ENCODE results near the gene LYPD6B. TPM values are rescaled to one million over a fixed set of nuclear protein-coding genes. Genes with fewer than 3 reads are reported as not detected.

LYPD6B gene
- total RNA-seq, 8 experiments from 2014 or later, result 0.46 to 2.1 (median 0.90) TPM; not detected in 2

DNA sequence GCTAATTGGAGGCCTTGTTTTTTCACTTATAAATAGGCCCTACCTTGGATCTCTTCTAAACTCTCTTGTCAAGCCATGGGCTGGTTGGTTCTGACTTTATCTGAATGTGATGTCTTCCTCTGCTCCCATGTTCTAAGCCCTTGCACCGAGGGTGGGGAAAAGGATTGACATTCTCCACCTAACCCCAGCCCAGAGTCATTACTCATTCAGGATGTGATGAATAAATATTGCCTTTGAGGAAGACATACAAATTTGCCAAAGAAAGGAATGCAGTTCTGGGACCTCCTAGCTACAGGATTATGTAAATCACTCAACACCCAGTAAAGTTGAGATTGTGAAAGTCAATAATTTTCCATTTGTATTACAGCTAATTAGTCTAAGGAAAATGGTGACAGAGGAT, 149.8 kb downstream of the LYPD6B start:
- in situ Hi-C loops (cut with MboI; ENCODE audit: low pct_unique_long_range_greater_than_20kb in 2 of 9, low sequenced_read_pairs in 9 of 9, unreplicated experiment in 9 of 9), result no loop called here
- Histone ChIP-seq H3K27ac (no peak overlapping the region), H3K4me3 (no peak overlapping the region), H3K4me1 (replicated peaks in 1 of 2) (no peaks in the 10 kb centered on the region)
- ATAC-seq (replicated peaks in 6 of 8), result peak in 3 of 8 experiments; percentile 38 to 65 (median 64)
- WGBS, 10 experiments, result 0 to 60% (median 0%) methylated on average over 1 of the region's 1 CpG; no CpG with 5 or more reads in 4 of the 10 experiments

DNA sequence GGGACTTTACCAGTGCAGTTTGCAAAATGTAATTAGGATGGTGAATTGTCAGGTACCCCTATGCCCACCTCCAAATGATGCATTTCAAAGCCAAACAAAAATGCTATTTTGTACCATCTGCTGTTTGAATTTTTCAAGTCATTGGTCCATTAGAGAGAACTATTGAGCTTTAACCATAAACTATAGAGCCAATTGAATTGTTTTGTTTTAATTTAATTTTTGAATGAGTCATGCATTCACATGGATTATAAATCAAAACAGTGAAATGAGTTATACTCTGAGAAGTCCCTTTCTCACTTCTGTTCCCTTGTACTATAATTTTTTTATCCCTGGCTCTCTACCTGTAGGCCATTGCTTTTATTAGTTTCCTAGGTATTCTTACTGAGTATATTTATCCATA, 151.3 kb downstream of the LYPD6B start:
- in situ Hi-C loops (cut with MboI; ENCODE audit: low pct_unique_long_range_greater_than_20kb in 2 of 9, low sequenced_read_pairs in 9 of 9, unreplicated experiment in 9 of 9), result no loop called here
- Histone ChIP-seq H3K4me1 (replicated peaks in 1 of 2) (no peaks in the 10 kb centered on the region), H3K4me3 (no peak overlapping the region), H3K27ac (no peak overlapping the region)
- ATAC-seq (replicated peaks in 6 of 8), result no peak

DNA sequence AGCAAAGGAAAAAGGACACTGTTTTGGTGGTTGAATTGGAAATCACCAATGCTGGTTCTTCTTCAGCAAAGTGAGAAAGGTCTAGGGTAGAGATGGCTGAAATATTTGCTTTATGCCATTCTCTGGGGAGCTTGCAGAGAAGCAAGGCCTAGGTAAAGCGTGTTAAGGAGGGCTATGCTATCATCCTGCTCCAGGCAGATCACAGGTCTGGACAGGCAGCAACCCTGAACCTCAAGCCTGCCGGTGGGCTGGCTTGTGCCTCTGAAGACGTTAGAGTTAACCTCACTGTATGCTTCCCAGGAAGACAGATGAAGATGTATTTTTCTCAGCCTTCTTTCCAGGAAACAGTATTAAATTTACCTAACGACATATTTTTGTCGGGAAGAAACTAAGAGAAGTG, 153.4 kb downstream of the LYPD6B start:
- in situ Hi-C loops (cut with MboI; ENCODE audit: low pct_unique_long_range_greater_than_20kb in 2 of 9, low sequenced_read_pairs in 9 of 9, unreplicated experiment in 9 of 9), result no loop called here
- Histone ChIP-seq H3K4me1 (replicated peaks in 1 of 2) (no peaks in the 10 kb centered on the region), H3K4me3 (no peak overlapping the region), H3K27ac (no peak overlapping the region)
- WGBS, 10 experiments, result 80 to 100% (median 87%) methylated on average over 1 to 4 of the region's 5 CpGs; no CpG with 5 or more reads in 3 of the 10 experiments
- ATAC-seq (replicated peaks in 6 of 8), result no peak

DNA sequence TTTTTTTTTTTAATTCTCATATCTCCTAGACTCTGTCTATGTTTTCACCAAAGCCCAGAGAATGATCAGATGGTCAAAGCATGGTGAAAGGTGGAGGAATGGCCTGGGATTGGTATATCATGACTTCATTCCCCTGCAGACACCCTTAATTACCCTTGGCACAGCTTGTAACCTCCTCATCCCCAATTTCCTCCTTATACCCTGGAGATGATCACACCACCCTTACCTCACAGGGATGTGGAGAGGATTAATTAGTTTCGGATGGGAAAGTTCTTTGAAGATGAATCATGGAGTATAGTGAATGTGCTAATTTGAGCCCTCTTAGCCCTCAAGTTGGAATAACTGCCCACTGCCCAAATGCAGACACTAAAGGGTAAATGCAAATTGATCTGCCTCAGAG, 153.9 kb downstream of the LYPD6B start:
- no peak for ATAC-seq (replicated peaks in 6 of 8)
- Histone ChIP-seq H3K4me1 (replicated peaks in 1 of 2) (no peaks in the 10 kb centered on the region), H3K27ac (no peak overlapping the region), H3K4me3 (no peak overlapping the region)
- in situ Hi-C loops (cut with MboI; ENCODE audit: low pct_unique_long_range_greater_than_20kb in 2 of 9, low sequenced_read_pairs in 9 of 9, unreplicated experiment in 9 of 9), result no loop called here
- WGBS, 10 experiments, result 25 to 100% (median 75%) methylated on average over 1 of the region's 1 CpG; no CpG with 5 or more reads in 5 of the 10 experiments

DNA sequence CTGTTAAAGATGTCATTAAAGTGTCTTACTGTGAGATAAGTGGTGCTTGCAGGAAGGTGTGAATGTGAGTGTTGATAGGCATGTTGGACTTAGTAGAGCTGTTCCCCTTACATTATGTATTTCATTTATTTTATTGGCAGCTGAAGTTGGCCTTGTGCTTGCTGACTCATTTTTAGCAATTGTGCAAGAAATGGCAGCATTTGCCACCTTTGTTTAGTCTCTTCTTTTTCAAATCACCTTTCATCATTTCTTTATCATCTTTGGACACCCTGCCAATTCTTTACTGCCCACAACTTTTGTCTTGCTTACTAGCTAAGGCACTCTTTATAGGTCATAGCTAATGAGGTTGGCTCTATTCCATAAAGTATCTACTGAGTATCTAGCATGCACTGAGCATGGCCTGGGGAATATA, 161.6 kb downstream of the LYPD6B start:
- in situ Hi-C loops (cut with MboI; ENCODE audit: low pct_unique_long_range_greater_than_20kb in 2 of 9, low sequenced_read_pairs in 9 of 9, unreplicated experiment in 9 of 9), result no loop called here
- ATAC-seq (replicated peaks in 6 of 8), result peak in 2 of 8 experiments; percentile 34 to 90
- Histone ChIP-seq H3K27ac (no peak overlapping the region), H3K4me1 (replicated peaks in 1 of 2) (no peaks in the 10 kb centered on the region), H3K4me3 (no peak overlapping the region)

DNA sequence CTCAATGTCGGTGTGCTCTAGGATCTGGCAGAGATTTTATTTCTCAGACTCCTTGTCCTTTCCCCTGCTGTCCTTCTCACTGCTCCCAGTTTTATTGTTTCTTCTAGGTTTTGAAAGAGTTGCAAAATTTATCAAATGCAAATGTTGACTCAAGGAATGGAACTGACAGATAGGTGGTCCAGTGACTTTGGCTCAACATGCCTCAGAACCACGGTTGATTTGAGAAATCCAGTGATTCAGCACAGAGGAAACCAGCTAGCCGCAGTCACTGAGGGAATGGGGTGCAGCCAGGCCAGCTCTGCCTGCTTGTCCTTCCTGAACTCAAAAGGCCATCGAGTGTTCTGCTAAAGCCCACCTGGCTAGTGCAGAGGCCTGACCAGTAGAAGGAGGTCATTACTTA, 166.2 kb downstream of the LYPD6B start:
- Histone ChIP-seq H3K27ac (no peak overlapping the region), H3K4me1 (replicated peaks in 1 of 2) (no peaks in the 10 kb centered on the region), H3K4me3 (no peak overlapping the region)
- 51 to 100% (median 81%) methylated on average over 1 to 4 of the region's 4 CpGs; no CpG with 5 or more reads in 1 of the 10 experiments for WGBS, 10 experiments
- no peak for ATAC-seq (replicated peaks in 6 of 8)
- in situ Hi-C loops (cut with MboI; ENCODE audit: low pct_unique_long_range_greater_than_20kb in 2 of 9, low sequenced_read_pairs in 9 of 9, unreplicated experiment in 9 of 9), result no loop called here

DNA sequence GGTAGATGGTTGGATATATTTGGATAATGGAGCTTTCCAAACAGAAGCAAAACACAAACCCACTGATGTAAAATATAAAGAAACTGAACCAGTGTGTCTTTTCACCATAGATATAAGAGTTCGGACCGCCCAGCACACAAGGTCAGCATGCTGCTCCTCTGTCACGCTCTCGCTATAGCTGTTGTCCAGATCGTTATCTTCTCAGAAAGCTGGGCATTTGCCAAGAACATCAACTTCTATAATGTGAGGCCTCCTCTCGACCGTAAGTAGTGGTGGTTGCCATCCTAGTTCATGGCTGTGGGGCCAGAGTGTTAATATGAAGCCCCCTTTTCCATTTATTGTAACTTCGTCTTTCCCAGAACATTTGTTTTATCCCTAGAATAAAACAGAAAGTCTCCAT, 166.6 kb downstream of the LYPD6B start:
- no peaks in the 10 kb centered on the region for H3K4me1 ChIP-seq (replicated peaks in 1 of 2)
- no peak for ATAC-seq (replicated peaks in 6 of 8)
- in situ Hi-C loops (cut with MboI; ENCODE audit: low pct_unique_long_range_greater_than_20kb in 2 of 9, low sequenced_read_pairs in 9 of 9, unreplicated experiment in 9 of 9), result no loop called here
- 70 to 96% (median 93%) methylated on average over 3 to 8 of the region's 8 CpGs; no CpG with 5 or more reads in 1 of the 10 experiments for WGBS, 10 experiments
- H3K4me3 ChIP-seq, result no peak overlapping the region
- H3K27ac ChIP-seq, result no peak overlapping the region

DNA sequence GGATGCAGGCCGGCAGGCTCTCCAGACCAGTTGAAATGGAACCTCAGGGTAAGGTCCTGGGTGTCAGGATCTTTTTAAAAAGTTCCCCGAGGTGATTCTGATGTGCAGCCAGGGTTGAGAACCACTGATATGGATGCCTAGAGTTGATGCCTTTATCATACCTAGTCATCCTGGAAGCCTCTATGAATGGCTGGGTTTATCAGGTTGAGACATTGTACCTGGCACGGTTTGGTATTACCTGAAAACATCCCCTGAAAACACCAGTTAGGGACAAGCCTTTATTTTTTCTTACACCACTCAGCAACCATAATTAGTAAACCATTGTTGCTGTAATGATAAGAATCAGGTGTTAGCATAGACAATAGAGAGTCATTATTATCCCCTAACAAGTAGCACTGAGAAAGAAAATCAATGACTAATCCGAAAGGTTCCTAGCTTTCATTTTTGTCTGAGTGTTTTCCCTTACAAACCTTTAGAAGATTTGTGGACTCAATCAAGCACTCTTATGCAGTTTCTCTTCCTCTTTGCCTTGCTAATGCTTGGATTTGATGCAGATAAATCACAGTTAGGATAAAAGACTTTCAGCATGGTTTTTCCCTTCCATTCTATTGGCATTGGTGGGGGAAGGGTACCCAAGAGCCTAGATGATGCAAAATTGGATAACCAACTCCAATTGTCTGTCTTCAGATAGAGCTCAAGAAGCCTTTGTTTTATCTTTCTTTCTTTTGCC, 175.4 kb downstream of the LYPD6B start:
- Histone ChIP-seq H3K4me3 (no peak overlapping the region), H3K27ac (no peak overlapping the region), H3K4me1 (replicated peaks in 1 of 2) (peaks cover 6 to 10% of the 10 kb centered on the region in 2 donors)
- in situ Hi-C loops (cut with MboI; ENCODE audit: low pct_unique_long_range_greater_than_20kb in 2 of 9, low sequenced_read_pairs in 9 of 9, unreplicated experiment in 9 of 9), result no loop called here
- 50 to 87% (median 73%) methylated on average over 1 to 4 of the region's 4 CpGs; no CpG with 5 or more reads in 2 of the 10 experiments for WGBS, 10 experiments
- ATAC-seq (replicated peaks in 6 of 8), result peak in 1 of 8 experiments; percentile 16

DNA sequence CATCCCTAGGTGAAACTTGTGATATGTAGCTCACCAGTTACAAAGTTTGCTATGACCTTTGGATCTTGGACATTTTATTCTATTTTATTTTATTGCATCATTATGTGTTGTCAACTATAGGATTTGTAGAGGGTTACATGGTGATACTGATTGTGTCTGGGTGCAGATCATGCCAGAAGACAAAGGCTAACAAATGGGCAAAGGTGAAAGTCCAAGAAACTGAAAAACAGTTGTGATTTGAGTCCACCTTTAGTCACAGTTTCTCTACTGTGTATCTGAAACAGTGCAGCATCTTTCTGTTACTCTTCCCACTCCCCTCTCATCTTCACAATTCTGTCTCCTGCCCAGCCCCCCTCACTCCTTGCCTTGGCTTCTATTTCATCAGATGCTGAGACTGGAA, 180.0 kb downstream of the LYPD6B start:
- peak in 1 of 8 experiments; percentile 66 for ATAC-seq (replicated peaks in 6 of 8)
- H3K27ac ChIP-seq, result no peak overlapping the region
- in situ Hi-C loops (cut with MboI; ENCODE audit: low pct_unique_long_range_greater_than_20kb in 2 of 9, low sequenced_read_pairs in 9 of 9, unreplicated experiment in 9 of 9), result no loop called here
- no peak overlapping the region for H3K4me3 ChIP-seq
- peaks cover 6 to 9% of the 10 kb centered on the region in 2 donors for H3K4me1 ChIP-seq (replicated peaks in 1 of 2)

DNA sequence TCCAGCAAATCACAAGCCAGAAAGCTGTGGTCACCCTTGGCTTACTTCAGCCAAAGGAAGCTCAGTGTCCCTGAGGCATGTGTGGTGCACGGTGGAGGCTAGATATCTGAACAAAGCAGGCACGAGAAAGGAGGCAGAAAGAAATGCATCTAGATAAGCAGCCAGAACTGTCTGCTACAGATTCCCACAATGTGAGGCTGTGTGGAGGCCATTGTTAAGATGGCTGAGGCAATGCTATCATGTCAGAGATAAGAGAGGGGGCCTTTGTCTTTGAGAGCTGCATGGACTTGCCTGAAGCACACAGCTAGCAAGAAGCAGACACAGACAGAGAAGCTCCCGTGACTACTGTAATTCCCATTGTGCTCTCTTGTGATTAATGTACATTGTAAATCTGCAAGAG, 181.4 kb downstream of the LYPD6B start:
- H3K4me1 ChIP-seq (replicated peaks in 1 of 2), result peaks cover 0 to 6% of the 10 kb centered on the region in 2 donors
- H3K4me3 ChIP-seq, result no peak overlapping the region
- H3K27ac ChIP-seq, result no peak overlapping the region
- 38 to 92% (median 80%) methylated on average over 1 to 3 of the region's 3 CpGs; no CpG with 5 or more reads in 2 of the 10 experiments for WGBS, 10 experiments
- in situ Hi-C loops (cut with MboI; ENCODE audit: low pct_unique_long_range_greater_than_20kb in 2 of 9, low sequenced_read_pairs in 9 of 9, unreplicated experiment in 9 of 9), result no loop called here
- peak in 3 of 8 experiments; percentile 39 to 60 (median 41) for ATAC-seq (replicated peaks in 6 of 8)

DNA sequence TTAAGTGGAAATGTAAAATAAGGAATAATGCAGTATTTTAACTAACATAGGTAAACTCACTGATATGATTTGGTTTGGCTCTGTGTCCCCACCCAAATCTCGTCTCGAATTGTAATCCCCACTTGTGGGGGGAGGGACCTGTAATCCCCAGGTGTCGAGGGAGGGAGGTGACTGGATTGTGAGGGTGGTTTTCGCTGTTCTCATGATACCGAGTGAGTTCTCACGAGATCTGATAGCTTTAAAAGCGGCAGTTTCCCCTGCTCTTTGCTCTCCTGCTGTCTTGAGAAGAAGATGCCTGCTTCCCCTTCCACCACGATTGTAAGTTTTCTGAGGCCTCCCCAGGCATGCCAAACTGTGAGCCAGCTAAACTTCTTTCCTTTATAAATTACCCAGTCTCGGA, 182.5 kb downstream of the LYPD6B start:
- in situ Hi-C loops (cut with MboI; ENCODE audit: low pct_unique_long_range_greater_than_20kb in 2 of 9, low sequenced_read_pairs in 9 of 9, unreplicated experiment in 9 of 9), result no loop called here
- Histone ChIP-seq H3K4me1 (replicated peaks in 1 of 2) (peaks cover 0 to 7% of the 10 kb centered on the region in 2 donors), H3K27ac (no peak overlapping the region), H3K4me3 (no peak overlapping the region)
- no peak for ATAC-seq (replicated peaks in 6 of 8)
- WGBS, 10 experiments, result 40 to 95% (median 77%) methylated on average over 1 to 8 of the region's 9 CpGs; no CpG with 5 or more reads in 1 of the 10 experiments

DNA sequence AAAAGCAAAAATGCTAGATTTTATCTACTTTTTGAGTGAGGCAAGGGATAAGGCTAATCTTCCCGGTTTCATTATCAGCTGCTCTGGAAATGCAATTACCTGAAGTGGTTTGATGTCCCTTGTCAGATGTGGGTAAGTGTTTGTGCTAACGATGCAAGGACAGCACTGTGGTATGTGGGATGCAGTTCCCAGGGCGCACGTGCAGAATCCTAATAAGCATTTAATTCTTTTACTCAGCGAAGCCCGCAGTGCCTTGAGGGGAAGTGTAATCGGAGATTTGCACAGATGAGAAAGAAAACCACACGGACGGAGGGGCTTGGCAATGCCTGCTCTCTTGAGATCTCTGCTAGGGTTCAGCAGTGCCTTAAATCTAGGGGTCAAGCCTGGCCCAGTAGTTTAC, 183.4 kb downstream of the LYPD6B start:
- ATAC-seq (replicated peaks in 6 of 8), result peak in 2 of 8 experiments; percentile 15 to 63
- 18 to 89% (median 53%) methylated on average over 1 to 9 of the region's 9 CpGs; no CpG with 5 or more reads in 1 of the 10 experiments for WGBS, 10 experiments
- no peak overlapping the region for H3K4me3 ChIP-seq
- in situ Hi-C loops (cut with MboI; ENCODE audit: low pct_unique_long_range_greater_than_20kb in 2 of 9, low sequenced_read_pairs in 9 of 9, unreplicated experiment in 9 of 9), result no loop called here
- no peak overlapping the region for H3K27ac ChIP-seq
- H3K4me1 ChIP-seq (replicated peaks in 1 of 2), result peaks cover 0 to 7% of the 10 kb centered on the region in 2 donors

DNA sequence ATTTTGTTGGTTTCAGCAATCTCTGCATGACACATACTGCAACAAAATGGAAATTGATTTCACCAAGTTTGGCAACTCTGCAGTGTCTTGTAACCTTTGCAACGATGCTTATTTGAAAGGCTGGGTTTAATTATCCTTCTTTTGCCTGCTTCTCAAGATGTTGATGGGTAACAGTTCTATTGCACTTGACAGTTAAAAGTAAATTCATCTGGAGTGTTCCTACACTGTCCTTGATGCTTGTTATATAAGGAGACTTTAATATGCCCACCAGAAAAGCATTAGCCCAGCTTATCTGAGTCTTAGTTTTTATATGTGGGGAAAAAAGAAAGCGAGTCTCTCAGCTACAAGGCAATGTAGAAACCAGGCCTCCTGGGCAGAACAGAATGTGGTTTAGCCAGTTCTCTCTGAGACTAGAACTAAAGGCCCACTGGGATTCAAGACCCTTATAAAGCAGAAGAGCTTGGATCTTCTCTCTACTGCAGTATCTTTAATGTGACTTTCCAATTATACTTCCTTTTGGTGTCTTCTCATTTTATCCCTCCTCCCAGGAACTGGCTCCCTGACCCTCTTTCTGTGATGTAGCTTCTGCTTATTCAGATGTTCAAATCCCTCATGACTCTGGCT, 185.1 kb downstream of the LYPD6B start:
- no peak overlapping the region for H3K27ac ChIP-seq
- ATAC-seq (replicated peaks in 6 of 8), result no peak
- WGBS, 10 experiments, result 0 to 100% (median 74%) methylated on average over 1 to 2 of the region's 2 CpGs
- peaks cover 0 to 7% of the 10 kb centered on the region in 2 donors for H3K4me1 ChIP-seq (replicated peaks in 1 of 2)
- in situ Hi-C loops (cut with MboI; ENCODE audit: low pct_unique_long_range_greater_than_20kb in 2 of 9, low sequenced_read_pairs in 9 of 9, unreplicated experiment in 9 of 9), result no loop called here
- no peak overlapping the region for H3K4me3 ChIP-seq
